HG02571 (cell line): ENCODE data around the gene RAB31.
"Not testable (repeated sequence)": the region's sequence is repeated elsewhere in the genome, so short reads cannot be mapped to it uniquely, and the experiment has no call there.

ENCODE experiments used
- ATAC-seq: cut with Tn5 transposase; IDR thresholded peaks from one replicate; pipeline ENCODE4 v1.9.1; 2021; ENCODE audit warnings: mild to moderate bottlenecking, moderate library complexity; ENCODE audit not compliant: unreplicated experiment

Gene RAB31

GRCh38 chr18:9835113-9835755 lies 127.1 kb downstream of the RAB31 start:
- no peak for ATAC-seq

- ATAC-seq: no peak
Observed at GRCh38 chr18:9835825-9836224, 127.7 kb downstream of the RAB31 start.

GRCh38 chr18:9838144-9838877 lies 130.2 kb downstream of the RAB31 start:
- no peak for ATAC-seq

GRCh38 chr18:9839211-9839610 lies 131.1 kb downstream of the RAB31 start:
- ATAC-seq: no peak

- no peak for ATAC-seq
Observed at GRCh38 chr18:9839853-9840252, 131.8 kb downstream of the RAB31 start.

GRCh38 chr18:9841752-9842151 lies 133.7 kb downstream of the RAB31 start:
- ATAC-seq: no peak

GRCh38 chr18:9842448-9842847 lies 134.3 kb downstream of the RAB31 start:
- ATAC-seq: no peak

- ATAC-seq: no peak
Observed at GRCh38 chr18:9845256-9845655, 137.2 kb downstream of the RAB31 start.

- ATAC-seq: no peak
Observed at GRCh38 chr18:9846162-9846925, 138.2 kb downstream of the RAB31 start.

- no peak for ATAC-seq
Observed at GRCh38 chr18:9848170-9848879, 140.2 kb downstream of the RAB31 start.

GRCh38 chr18:9849407-9850283 lies 141.5 kb downstream of the RAB31 start:
- no peak for ATAC-seq

- no peak for ATAC-seq
Observed at GRCh38 chr18:9850309-9850708, 142.2 kb downstream of the RAB31 start.

GRCh38 chr18:9851511-9851910 lies 143.4 kb downstream of the RAB31 start:
- no peak for ATAC-seq

- no peak for ATAC-seq
Observed at GRCh38 chr18:9852266-9853081, 144.4 kb downstream of the RAB31 start.

- no peak for ATAC-seq
Observed at GRCh38 chr18:9854801-9855676, 146.9 kb downstream of the RAB31 start.

- ATAC-seq: no peak
Observed at GRCh38 chr18:9855681-9856080, 147.6 kb downstream of the RAB31 start.

- no peak for ATAC-seq
Observed at GRCh38 chr18:9856092-9856491, 148.0 kb downstream of the RAB31 start.

GRCh38 chr18:9857479-9857998 lies 149.4 kb downstream of the RAB31 start:
- not testable (repeated sequence) for ATAC-seq
